Esophagus squamous epithelium (tissue), 5 donors: Measurements from ENCODE around the gene SOX6. TPM values are rescaled to one million over a fixed set of nuclear protein-coding genes. Genes with fewer than 3 reads are reported as not detected.
"Not testable (repeated sequence)": the region's sequence is repeated elsewhere in the genome, so short reads cannot be mapped to it uniquely, and the experiment has no call there.

Experiments used
- DNase-seq: peaks from one replicate; lab custom pipeline; 2025; lab: John Stamatoyannopoulos, UW
- H3K27ac ChIP-seq, 4 donors: fragments of 200-600 bp; sonication (generic); one replicate each; pipeline ENCODE4 v1.5.1; 2016 to 2019; ENCODE audit warnings: mild to moderate bottlenecking in 1 of 4
- H3K27me3 ChIP-seq, 4 donors: fragments of 200-600 bp; sonication (generic); 1 replicate in 3 of 4; 2 replicates in 1 of 4; pipeline versions ENCODE4 v1.5.1 to v1.6.0; 2017 to 2021; ENCODE audit warnings: antibody characterized with exemption in 1 of 4
- H3K36me3 ChIP-seq, 3 donors: fragments of 200-600 bp; sonication (generic); one replicate each; pipeline ENCODE4 v1.5.1; 2016 to 2019
- H3K4me1 ChIP-seq, 3 donors: fragments of 200-600 bp; sonication (generic); one replicate each; pipeline ENCODE4 v1.5.1; 2017 to 2019
- H3K4me3 ChIP-seq, 4 donors: fragments of 200-600 bp; sonication (generic); 1 replicate in 3 of 4; 2 replicates in 1 of 4; pipeline ENCODE4 v1.5.1; 2016 to 2019; ENCODE audit warnings: mild to moderate bottlenecking in 2 of 4, moderate library complexity in 1 of 4
- H3K9me3 ChIP-seq, 3 donors: fragments of 200-600 bp; sonication (generic); one replicate each; pipeline ENCODE4 v1.5.1; 2016 to 2019
- CTCF ChIP-seq, 6 experiments: fragments of 450-650 bp in 4 of 6; fragments of 200-600 bp in 2 of 6; sonication (generic) in 2 of 6; IDR thresholded peaks; one replicate each; pipeline ENCODE4 v1.5.1; 2016 to 2019; ENCODE audit warnings: antibody characterized with exemption in 6 of 6, mild to moderate bottlenecking in 4 of 6, moderate library complexity in 4 of 6
- POLR2A ChIP-seq, 4 donors: fragments of 450-650 bp; IDR thresholded peaks; one replicate each; pipeline ENCODE4 v1.6.1; 2017; ENCODE audit warnings: antibody characterized with exemption in 4 of 4, mild to moderate bottlenecking in 4 of 4, moderate library complexity in 3 of 4
- WGBS, 2 donors: methylation state at CpG; one replicate each; pipeline ENCODE4 v1.1.5; 2018; 5-methylcytosine and 5-hydroxymethylcytosine counted together
- intact Hi-C: fragments of 100-400 bp; cut with DNase I; formaldehyde crosslinking; loops from one replicate; pipeline ENCODE4 v1.15.0; 2022
- total RNA-seq, 4 donors: library from RNA; depleted of rRNA; stranded (reverse); fragments of >200 nt; gene quantifications; one replicate each; pipeline ENCODE4 v1.1.0, GENCODE V29; 2016
- donor health status: DM: yes; HTN: yes; CAD: no.

The SOX6 gene
- total RNA-seq, 4 donors from 2014 or later: 7.8 to 16.0 (median 10.6) TPM

GRCh38 chr11:16377746-16378145 is 21.4 kb upstream of the SOX6 start:
- TF ChIP-seq POLR2A (IDR thresholded peaks at IDR 0.05): no peak
- TF ChIP-seq CTCF (IDR thresholded peaks at IDR 0.05): no peak
- H3K9me3 ChIP-seq: no peaks in the 10 kb centered on the region
- H3K27ac ChIP-seq: no peak overlapping the region
- no peak overlapping the region for H3K4me3 ChIP-seq
- no peaks in the 10 kb centered on the region for H3K4me1 ChIP-seq
- no peak for DNase-seq
- no peaks in the 10 kb centered on the region for H3K27me3 ChIP-seq
- intact Hi-C loops: no loop called here
- H3K36me3 ChIP-seq: no peaks in the 10 kb centered on the region
- 85% methylated on average over 5 of the region's 5 CpGs for WGBS, 2 donors

GRCh38 chr11:16375664-16376063 is 19.3 kb upstream of the SOX6 start:
- H3K27me3 ChIP-seq, H3K4me1 ChIP-seq, intact Hi-C loops, DNase-seq, H3K36me3 ChIP-seq, H3K27ac ChIP-seq, H3K9me3 ChIP-seq, H3K4me3 ChIP-seq: not testable (repeated sequence)
- 86 to 94% methylated on average over 3 of the region's 3 CpGs for WGBS, 2 donors

GRCh38 chr11:16373768-16374167 is 17.4 kb upstream of the SOX6 start:
- no peaks in the 10 kb centered on the region for H3K4me1 ChIP-seq
- no peak overlapping the region for H3K27ac ChIP-seq
- no peak for DNase-seq
- intact Hi-C loops: no loop called here
- H3K27me3 ChIP-seq: no peaks in the 10 kb centered on the region
- TF ChIP-seq CTCF (IDR thresholded peaks at IDR 0.05): no peak
- no peak for TF ChIP-seq POLR2A (IDR thresholded peaks at IDR 0.05)
- H3K9me3 ChIP-seq: no peaks in the 10 kb centered on the region
- H3K4me3 ChIP-seq: no peak overlapping the region
- H3K36me3 ChIP-seq: no peaks in the 10 kb centered on the region

- 80 to 91% methylated on average over 2 of the region's 2 CpGs for WGBS, 2 donors
- intact Hi-C loops: no loop called here
These were observed 16.0 kb upstream of the SOX6 start for GRCh38 chr11:16372355-16372754.

GRCh38 chr11:16367252-16367651 is 10.9 kb upstream of the SOX6 start:
- intact Hi-C loops: no loop called here
- Histone ChIP-seq H3K36me3 (no peaks in the 10 kb centered on the region), H3K9me3 (no peaks in the 10 kb centered on the region), H3K27ac (no peak overlapping the region), H3K4me1 (no peaks in the 10 kb centered on the region), H3K27me3 (no peaks in the 10 kb centered on the region), H3K4me3 (no peak overlapping the region)
- no peak for DNase-seq
- no peak for TF ChIP-seq CTCF (IDR thresholded peaks at IDR 0.05)
- no peak for TF ChIP-seq POLR2A (IDR thresholded peaks at IDR 0.05)
- 72 to 90% methylated on average over 2 of the region's 2 CpGs for WGBS, 2 donors

More at GRCh38 chr11:16372355-16372754, 16.0 kb upstream of the SOX6 start:
- no peak for TF ChIP-seq POLR2A (IDR thresholded peaks at IDR 0.05)
- TF ChIP-seq CTCF (IDR thresholded peaks at IDR 0.05): no peak
- Histone ChIP-seq H3K36me3 (no peaks in the 10 kb centered on the region), H3K4me1 (no peaks in the 10 kb centered on the region), H3K9me3 (no peaks in the 10 kb centered on the region), H3K4me3 (no peak overlapping the region), H3K27me3 (no peaks in the 10 kb centered on the region), H3K27ac (no peak overlapping the region)
- DNase-seq: no peak

- WGBS, 2 donors: 60 to 77% methylated on average over 3 of the region's 3 CpGs
- TF ChIP-seq POLR2A (IDR thresholded peaks at IDR 0.05): no peak
- no peak for TF ChIP-seq CTCF (IDR thresholded peaks at IDR 0.05)
- no peak overlapping the region for H3K27ac ChIP-seq
- no peak overlapping the region for H3K4me3 ChIP-seq
- no peaks in the 10 kb centered on the region for H3K4me1 ChIP-seq
- DNase-seq: no peak
- H3K27me3 ChIP-seq: no peaks in the 10 kb centered on the region
- intact Hi-C loops: no loop called here
- H3K9me3 ChIP-seq: no peaks in the 10 kb centered on the region
- no peaks in the 10 kb centered on the region for H3K36me3 ChIP-seq
These were observed 9.4 kb upstream of the SOX6 start for GRCh38 chr11:16365581-16366228.
